K562 (cell line): Measurements from ENCODE around the gene GPR52. TPM values are rescaled to one million over a fixed set of nuclear protein-coding genes. Genes with fewer than 3 reads are reported as not detected.

Source experiments
- ATAC-seq: fragments of 200-7000 bp; cut with Tn5 transposase; 3 replicates; pipeline ENCODE4 v1.9.1; 2020; ENCODE audit warnings: moderate library complexity
- BruUV-seq: library from RNA; stranded (reverse); fragments of 400-500 nt; replicated peaks from 2 replicates; lab custom pipeline; 2021; lab: Mats Ljungman, UMichigan
- CTCF ChIA-PET: fragments of 300-600 bp; formaldehyde crosslinking; extraction: SDS; loops from one replicate; lab custom pipeline; 2021; ENCODE audit warnings: low intra/inter-chr PET ratio; lab: Yijun Ruan, JAX
- POLR2A ChIA-PET: fragments of 300-600, 350-650 bp; sonication (Branson Sonifier 250); formaldehyde crosslinking; extraction: SDS; loops from one replicate; lab custom pipeline; 2021; ENCODE audit warnings: antibody characterized with exemption, inconsistent platforms; lab: Yijun Ruan, JAX
- DNase-seq, 4 experiments: peaks; one replicate each; pipeline versions ENCODE4 v3.0.0 to v3.0.0-alpha.2; 2011 to 2018; ENCODE audit warnings: low spot score in 3 of 4, mixed read lengths in 3 of 4; ENCODE audit errors: extremely low read depth in 1 of 4
- FAIRE-seq: peaks from 2 replicates; lab custom pipeline; 2011; peaks lifted over from hg19 to GRCh38; lab: Jason Lieb, UNC
- H2AFZ ChIP-seq: 2 replicates; pipeline ENCODE4 v1.6.0; 2011; ENCODE audit warnings: low read depth, low read length, control low read depth, inconsistent platforms
- H3K27ac ChIP-seq: fragments of 200-600 bp; 3 replicates; pipeline ENCODE4 v1.8.0; 2011; ENCODE audit warnings: low read depth, mild to moderate bottlenecking, control low read depth, inconsistent platforms, low read length, moderate library complexity, mixed read lengths; ENCODE audit errors: extremely low read depth
- H3K27me3 ChIP-seq, 2 experiments: fragments of 300-600 bp in 1 of 2; 2 replicates in 1 of 2; 3 replicates in 1 of 2; pipeline versions ENCODE4 v1.6.0 to v1.8.0; 2011; ENCODE audit warnings: inconsistent platforms in 2 of 2, low read length in 2 of 2, mild to moderate bottlenecking in 1 of 2, mixed read lengths in 1 of 2, moderate library complexity in 1 of 2; ENCODE audit not compliant: control insufficient read depth in 2 of 2, insufficient read depth in 2 of 2
- H3K36me3 ChIP-seq: fragments of 300-600 bp; 3 replicates; pipeline ENCODE4 v1.8.0; 2011; ENCODE audit warnings: mild to moderate bottlenecking, low read length, inconsistent platforms; ENCODE audit not compliant: control insufficient read depth, insufficient read depth
- H3K4me1 ChIP-seq, 2 experiments: fragments of 200-600 bp in 1 of 2; replicated peaks in 1 of 2; 2 replicates in 1 of 2; 3 replicates in 1 of 2; pipeline versions ENCODE4 v1.5.1 to v1.8.0; 2011; ENCODE audit warnings: inconsistent platforms in 2 of 2, low read length in 2 of 2, mild to moderate bottlenecking in 1 of 2, mixed read lengths in 1 of 2, moderate library complexity in 1 of 2; ENCODE audit not compliant: control insufficient read depth in 2 of 2, insufficient read depth in 2 of 2
- H3K4me2 ChIP-seq: 2 replicates; pipeline ENCODE4 v1.6.1; 2011; ENCODE audit warnings: low read length, control low read depth, inconsistent platforms, mixed read lengths; ENCODE audit not compliant: insufficient read depth
- H3K4me3 ChIP-seq: fragments of 200-600 bp; sonication (generic), shearing (Covaris generic); 2 replicates; pipeline ENCODE4 v1.5.1; 2016; ENCODE audit warnings: control low read depth, inconsistent platforms
- H3K79me2 ChIP-seq: fragments of 200-600 bp; 3 replicates; pipeline ENCODE4 v1.8.0; 2011; ENCODE audit warnings: low read length, inconsistent platforms; ENCODE audit not compliant: control insufficient read depth, insufficient read depth
- H3K9ac ChIP-seq, 2 experiments: 2 replicates each; pipeline versions ENCODE4 v1.6.0 to v1.6.1; 2011; ENCODE audit warnings: low read depth in 2 of 2, low read length in 2 of 2, control low read depth in 1 of 2, inconsistent platforms in 1 of 2, mild to moderate bottlenecking in 1 of 2, mixed read lengths in 1 of 2; ENCODE audit not compliant: insufficient read depth in 1 of 2
- H3K9me1 ChIP-seq: one replicate; pipeline ENCODE4 v1.6.0; 2011; ENCODE audit warnings: inconsistent platforms, mild to moderate bottlenecking, low read length, moderate library complexity; ENCODE audit not compliant: control insufficient read depth, insufficient read depth
- H3K9me3 ChIP-seq: replicated peaks from 2 replicates; pipeline ENCODE4 v1.5.1; 2011; ENCODE audit warnings: low read depth, low read length, inconsistent platforms; ENCODE audit not compliant: control insufficient read depth, insufficient read depth
- H4K20me1 ChIP-seq: replicated peaks from 2 replicates; pipeline ENCODE4 v1.6.1; 2011; ENCODE audit warnings: low read length, inconsistent platforms, mixed read lengths; ENCODE audit not compliant: control insufficient read depth, insufficient read depth
- NCOA2 ChIP-seq, 2 experiments: fragments of 450-650 bp; IDR thresholded peaks; 2 replicates each; pipeline ENCODE4 v1.6.1; 2018; ENCODE audit warnings: mild to moderate bottlenecking in 2 of 2, moderate library complexity in 1 of 2; ENCODE audit not compliant: partially characterized antibody in 2 of 2
- WGBS: fragments of 100-300 bp; shearing (Covaris generic); methylation state at CpG from one replicate; pipeline ENCODE4 v1.1.6; 2016; ENCODE audit warnings: low coverage, mixed read lengths; ENCODE audit not compliant: insufficient coverage; ENCODE audit errors: missing lambda C conversion rate; 5-methylcytosine and 5-hydroxymethylcytosine counted together
- in situ Hi-C: fragments of 300-500 bp; cut with MboI; formaldehyde crosslinking; loops from 4 replicates; pipeline ENCODE4 v1.15.0; 2018; ENCODE audit warnings: inconsistent platforms, mixed read lengths
- intact Hi-C: fragments of 100-400 bp; cut with micrococcal nuclease; formaldehyde crosslinking; loops from 2 replicates; pipeline ENCODE4 v1.14.2; 2022
- polyA plus RNA-seq, 8 experiments: library from polyadenylated mRNA; depleted of rRNA in 4 of 8; stranded (reverse) in 5 of 8; unstranded in 3 of 8; fragments of >200 nt; fragmentation: Nextera tagmentation in 2 of 8; fragmentation: Illumina TruSeq in 1 of 8; extraction: Ambion mirVana in 2 of 8; extraction: Trizol in 1 of 8; gene quantifications; 2 replicates each; pipeline versions ENCODE4 v1.2.1 to v1.2.3, GENCODE V29; 2011 to 2014; ENCODE audit warnings: inconsistent platforms in 1 of 8, missing spikeins in 1 of 8
- total RNA-seq, 7 experiments: library from RNA; depleted of rRNA in 6 of 7; stranded (reverse); fragments of >200 nt in 6 of 7; fragmentation: Illumina TruSeq in 2 of 7; extraction: Trizol in 2 of 7; gene quantifications; 2 replicates each; pipeline versions ENCODE4 v1.2.1 to v1.2.3, GENCODE V29; 2011 to 2021; ENCODE audit warnings: low replicate concordance in 1 of 7
- TF ChIP-seq, protein P1 (sequence below): IDR thresholded peaks from 2 replicates; pipeline ENCODE4 v1.6.1; 2014; ENCODE audit warnings: antibody characterized with exemption
- TF ChIP-seq, protein P2 (sequence below): fragments of 450-650 bp; IDR thresholded peaks from 2 replicates; pipeline ENCODE4 v1.6.1; 2016; ENCODE audit warnings: missing biosample characterization, missing genetic modification characterization
- TF ChIP-seq, protein P3 (sequence below), 3 experiments: IDR thresholded peaks in 2 of 3; conservative IDR thresholded peaks in 1 of 3; 2 replicates each; pipeline ENCODE4 v1.5.1; 2011 to 2012; ENCODE audit warnings: low read length in 3 of 3, mild to moderate bottlenecking in 3 of 3, control low read depth in 2 of 3, improper control_type of control experiment in 1 of 3, inconsistent platforms in 1 of 3, low read depth in 1 of 3, mixed read lengths in 1 of 3, moderate library complexity in 1 of 3; ENCODE audit not compliant: insufficient read depth in 2 of 3

Gene GPR52
- total and polyA plus RNA-seq, 9 of the 15 experiments (the other 6 are each of a cell fraction or from before 2014, with no cell fraction given): 0.12 to 4.9 (median 1.1) TPM; not detected in 3

DNA sequence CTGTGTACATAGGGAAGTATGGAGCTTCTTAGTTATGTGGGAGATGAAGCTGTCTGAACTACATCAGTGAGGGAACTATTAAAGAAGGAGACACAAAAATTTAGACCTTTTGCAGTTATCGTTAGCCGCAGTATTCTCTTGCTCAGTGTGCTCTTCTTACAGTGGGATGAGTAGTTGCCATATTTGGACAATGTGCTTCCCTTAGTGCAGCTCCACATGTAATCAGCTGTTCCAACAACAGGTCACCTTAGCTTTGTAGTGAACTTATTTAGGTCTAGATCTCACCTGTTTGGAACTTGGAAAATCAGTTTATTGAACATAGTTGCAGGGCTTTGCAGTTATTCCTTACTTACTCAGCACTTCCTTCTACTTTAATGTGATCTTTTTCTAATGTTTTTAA, 18.1 kb downstream of the GPR52 start (continued):
- TF ChIP-seq, protein P1, sequence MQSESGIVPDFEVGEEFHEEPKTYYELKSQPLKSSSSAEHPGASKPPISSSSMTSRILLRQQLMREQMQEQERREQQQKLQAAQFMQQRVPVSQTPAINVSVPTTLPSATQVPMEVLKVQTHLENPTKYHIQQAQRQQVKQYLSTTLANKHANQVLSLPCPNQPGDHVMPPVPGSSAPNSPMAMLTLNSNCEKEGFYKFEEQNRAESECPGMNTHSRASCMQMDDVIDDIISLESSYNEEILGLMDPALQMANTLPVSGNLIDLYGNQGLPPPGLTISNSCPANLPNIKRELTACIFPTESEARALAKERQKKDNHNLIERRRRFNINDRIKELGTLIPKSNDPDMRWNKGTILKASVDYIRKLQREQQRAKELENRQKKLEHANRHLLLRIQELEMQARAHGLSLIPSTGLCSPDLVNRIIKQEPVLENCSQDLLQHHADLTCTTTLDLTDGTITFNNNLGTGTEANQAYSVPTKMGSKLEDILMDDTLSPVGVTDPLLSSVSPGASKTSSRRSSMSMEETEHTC: no peak

DNA sequence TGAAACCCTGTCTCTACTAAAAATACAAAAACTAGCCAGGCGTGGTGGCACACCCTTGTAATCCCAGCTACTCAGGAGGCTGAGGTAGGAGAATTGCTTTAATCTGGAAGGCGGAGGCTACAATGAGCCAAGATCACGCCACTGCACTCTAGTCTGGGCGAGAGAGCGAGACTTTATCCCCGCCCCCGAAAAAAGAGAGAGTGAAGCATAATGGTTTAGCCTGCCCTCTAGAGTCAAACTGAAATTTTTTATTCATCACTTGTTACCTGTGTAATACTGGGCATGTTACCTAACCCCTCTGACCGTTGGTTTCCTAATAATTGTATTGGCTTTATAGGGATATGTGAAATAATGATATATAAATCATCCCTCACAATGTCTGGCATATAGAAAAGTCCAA, 18.8 kb downstream of the GPR52 start:
- no peak overlapping the region for H3K9ac ChIP-seq
- no peak overlapping the region for H3K27ac ChIP-seq
- peak; percentile 90 for ATAC-seq
- in situ Hi-C loops: no loop called here
- H3K4me1 ChIP-seq: no peaks in the 10 kb centered on the region
- H3K27me3 ChIP-seq: no peaks in the 10 kb centered on the region
- no peaks in the 10 kb centered on the region for H3K36me3 ChIP-seq
- H3K4me2 ChIP-seq: no peak overlapping the region
- H3K9me3 ChIP-seq: no peaks in the 10 kb centered on the region
- peak in 1 of 4 experiments; percentile 15 for DNase-seq
- TF ChIP-seq, protein P2, sequence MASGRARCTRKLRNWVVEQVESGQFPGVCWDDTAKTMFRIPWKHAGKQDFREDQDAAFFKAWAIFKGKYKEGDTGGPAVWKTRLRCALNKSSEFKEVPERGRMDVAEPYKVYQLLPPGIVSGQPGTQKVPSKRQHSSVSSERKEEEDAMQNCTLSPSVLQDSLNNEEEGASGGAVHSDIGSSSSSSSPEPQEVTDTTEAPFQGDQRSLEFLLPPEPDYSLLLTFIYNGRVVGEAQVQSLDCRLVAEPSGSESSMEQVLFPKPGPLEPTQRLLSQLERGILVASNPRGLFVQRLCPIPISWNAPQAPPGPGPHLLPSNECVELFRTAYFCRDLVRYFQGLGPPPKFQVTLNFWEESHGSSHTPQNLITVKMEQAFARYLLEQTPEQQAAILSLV (tag): no peak
- no peak for TF ChIP-seq NCOA2 (IDR thresholded peaks at IDR 0.05; ENCODE audit: partially characterized antibody in 2 of 2)
- TF ChIP-seq, protein P3, sequence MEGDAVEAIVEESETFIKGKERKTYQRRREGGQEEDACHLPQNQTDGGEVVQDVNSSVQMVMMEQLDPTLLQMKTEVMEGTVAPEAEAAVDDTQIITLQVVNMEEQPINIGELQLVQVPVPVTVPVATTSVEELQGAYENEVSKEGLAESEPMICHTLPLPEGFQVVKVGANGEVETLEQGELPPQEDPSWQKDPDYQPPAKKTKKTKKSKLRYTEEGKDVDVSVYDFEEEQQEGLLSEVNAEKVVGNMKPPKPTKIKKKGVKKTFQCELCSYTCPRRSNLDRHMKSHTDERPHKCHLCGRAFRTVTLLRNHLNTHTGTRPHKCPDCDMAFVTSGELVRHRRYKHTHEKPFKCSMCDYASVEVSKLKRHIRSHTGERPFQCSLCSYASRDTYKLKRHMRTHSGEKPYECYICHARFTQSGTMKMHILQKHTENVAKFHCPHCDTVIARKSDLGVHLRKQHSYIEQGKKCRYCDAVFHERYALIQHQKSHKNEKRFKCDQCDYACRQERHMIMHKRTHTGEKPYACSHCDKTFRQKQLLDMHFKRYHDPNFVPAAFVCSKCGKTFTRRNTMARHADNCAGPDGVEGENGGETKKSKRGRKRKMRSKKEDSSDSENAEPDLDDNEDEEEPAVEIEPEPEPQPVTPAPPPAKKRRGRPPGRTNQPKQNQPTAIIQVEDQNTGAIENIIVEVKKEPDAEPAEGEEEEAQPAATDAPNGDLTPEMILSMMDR (IDR thresholded peaks at IDR 0.05 in 2 of 3, conservative IDR thresholded peaks at IDR 0.05 in 1 of 3; ENCODE audit: insufficient read depth in 2 of 3, low read depth in 1 of 3, low read length in 3 of 3): peak in 1 of 3 experiments; percentile 24; a peak in 2 of 6 replicates
- H3K4me3 ChIP-seq: no peak overlapping the region
- no peak for FAIRE-seq
- no peak overlapping the region for H2AFZ ChIP-seq
- POLR2A ChIA-PET: interaction anchor here (1.2 to 1.4 kb wide), 2 partner anchors 14 to 17 kb away, joined by 3 to 4 read pairs; no protein-coding TSS in a partner anchor
- 45% methylated on average over 8 of the region's 8 CpGs for WGBS
- no peaks in the 10 kb centered on the region for H3K9me1 ChIP-seq
- H3K79me2 ChIP-seq: no peaks in the 10 kb centered on the region
- no peaks in the 10 kb centered on the region for H4K20me1 ChIP-seq
- CTCF ChIA-PET: no interaction called here
- no TSS peak for BruUV-seq
- intact Hi-C loops: loop anchor here (5.0 kb wide), 1 partner anchor 204 kb away; no protein-coding TSS in a partner anchor
